H9 (cell line): ENCODE results near the gene CAMTA1. TPM values are rescaled to one million over a fixed set of nuclear protein-coding genes. Genes with fewer than 3 reads are reported as not detected.
A peak's percentile ranks its signal among the peaks of the same experiment; 100 is the strongest.

Experiments used
- DNase-seq: peaks from one replicate; pipeline ENCODE4 v3.0.0-alpha.2; 2017
- H2AFZ ChIP-seq: one replicate; pipeline ENCODE4 v1.6.1; 2013; ENCODE audit warnings: mild to moderate bottlenecking, low read length, control low read depth, moderate library complexity
- H2AK5ac ChIP-seq: 2 replicates; pipeline ENCODE4 v1.6.1; 2013; ENCODE audit warnings: low read length, control low read depth, mixed read lengths; ENCODE audit not compliant: insufficient read length
- H2BK120ac ChIP-seq: one replicate; pipeline ENCODE4 v1.6.1; 2013; ENCODE audit warnings: low read depth, mild to moderate bottlenecking, low read length, control low read depth, inconsistent platforms; ENCODE audit not compliant: poor library complexity, severe bottlenecking
- H2BK12ac ChIP-seq: 2 replicates; pipeline ENCODE4 v1.6.1; 2013; ENCODE audit warnings: low read length, control low read depth, mixed read lengths, low read depth; ENCODE audit not compliant: insufficient read length
- H2BK15ac ChIP-seq: 2 replicates; pipeline ENCODE4 v1.6.1; 2013; ENCODE audit warnings: low read depth, low read length, control low read depth
- H2BK20ac ChIP-seq: one replicate; pipeline ENCODE4 v1.6.1; 2013; ENCODE audit warnings: low read depth, mild to moderate bottlenecking, low read length, control low read depth, inconsistent platforms; ENCODE audit not compliant: poor library complexity, severe bottlenecking
- H2BK5ac ChIP-seq: 2 replicates; pipeline ENCODE4 v1.6.1; 2013; ENCODE audit warnings: low read length, control low read depth, mixed read lengths; ENCODE audit not compliant: insufficient read length
- H3K14ac ChIP-seq: 2 replicates; pipeline ENCODE4 v1.6.1; 2013; ENCODE audit warnings: low read length, control low read depth; ENCODE audit not compliant: insufficient read depth
- H3K18ac ChIP-seq: 2 replicates; pipeline ENCODE4 v1.6.1; 2013; ENCODE audit warnings: low read depth, mild to moderate bottlenecking, mixed read lengths, low read length, control low read depth; ENCODE audit not compliant: insufficient read length
- H3K23ac ChIP-seq: 2 replicates; pipeline ENCODE4 v1.6.1; 2013; ENCODE audit warnings: low read length, control low read depth, mixed read lengths, low read depth; ENCODE audit not compliant: insufficient read length
- H3K23me2 ChIP-seq: 2 replicates; pipeline ENCODE4 v1.6.1; 2013; ENCODE audit warnings: low read depth, mild to moderate bottlenecking, mixed read lengths, low read length, control low read depth; ENCODE audit not compliant: insufficient read length, poor library complexity, severe bottlenecking
- H3K27ac ChIP-seq: 2 replicates; pipeline ENCODE4 v1.5.1; 2013; ENCODE audit warnings: low read length, control low read depth, mixed read lengths, low read depth; ENCODE audit not compliant: insufficient read length
- H3K27me3 ChIP-seq: 2 replicates; pipeline ENCODE4 v1.6.1; 2013; ENCODE audit warnings: low read length, control low read depth, inconsistent platforms; ENCODE audit not compliant: insufficient read depth
- H3K4ac ChIP-seq: 2 replicates; pipeline ENCODE4 v1.6.1; 2013; ENCODE audit warnings: low read depth, mild to moderate bottlenecking, control low read depth, inconsistent platforms, low read length, moderate library complexity
- H3K4me1 ChIP-seq: 2 replicates; pipeline ENCODE4 v1.6.1; 2013; ENCODE audit warnings: low read length, control low read depth, inconsistent platforms; ENCODE audit not compliant: insufficient read depth
- H3K4me2 ChIP-seq: 2 replicates; pipeline ENCODE4 v1.6.1; 2013; ENCODE audit warnings: low read length, control low read depth, mixed read lengths; ENCODE audit not compliant: insufficient read length, insufficient read depth
- H3K56ac ChIP-seq: 2 replicates; pipeline ENCODE4 v1.6.1; 2013; ENCODE audit warnings: low read depth, mild to moderate bottlenecking, mixed read lengths, low read length, control low read depth; ENCODE audit not compliant: insufficient read length
- H3K79me1 ChIP-seq: 2 replicates; pipeline ENCODE4 v1.6.1; 2013; ENCODE audit warnings: low read depth, mild to moderate bottlenecking, moderate library complexity, low read length, control low read depth, inconsistent platforms; ENCODE audit not compliant: insufficient read depth, poor library complexity, severe bottlenecking
- H3K79me2 ChIP-seq: 2 replicates; pipeline ENCODE4 v1.6.1; 2013; ENCODE audit warnings: low read length, control low read depth, inconsistent platforms; ENCODE audit not compliant: insufficient read depth
- H3K9ac ChIP-seq: 2 replicates; pipeline ENCODE4 v1.6.1; 2013; ENCODE audit warnings: low read length, control low read depth, mixed read lengths; ENCODE audit not compliant: insufficient read length; ENCODE audit errors: extremely low read depth
- H3K9me3 ChIP-seq: one replicate; pipeline ENCODE4 v1.6.1; 2013; ENCODE audit warnings: low read depth, low read length, inconsistent platforms; ENCODE audit not compliant: control insufficient read depth
- H3T11ph ChIP-seq: one replicate; pipeline ENCODE4 v1.6.1; 2013; ENCODE audit warnings: mild to moderate bottlenecking, low read length, control low read depth, inconsistent platforms
- H4K20me1 ChIP-seq: one replicate; pipeline ENCODE4 v1.6.1; 2013; ENCODE audit not compliant: control insufficient read depth, insufficient read length, insufficient read depth
- H4K5ac ChIP-seq: 2 replicates; pipeline ENCODE4 v1.6.1; 2013; ENCODE audit warnings: low read depth, mild to moderate bottlenecking, mixed read lengths, low read length, control low read depth; ENCODE audit not compliant: insufficient read length
- H4K8ac ChIP-seq: replicated peaks from 2 replicates; pipeline ENCODE4 v1.6.1; 2013; ENCODE audit warnings: low read length, control low read depth, mixed read lengths, low read depth; ENCODE audit not compliant: insufficient read length
- H4K91ac ChIP-seq: 2 replicates; pipeline ENCODE4 v1.6.1; 2013; ENCODE audit warnings: low read depth, mild to moderate bottlenecking, moderate library complexity, mixed read lengths, low read length, control low read depth; ENCODE audit not compliant: insufficient read length
- H3K27ac Mint-ChIP-seq, 3 experiments: 2 replicates in 2 of 3; 3 replicates in 1 of 3; pipeline ENCODE4 v1.8.0; 2020 to 2021; ENCODE audit warnings: mixed read lengths in 3 of 3, mild to moderate bottlenecking in 1 of 3, moderate library complexity in 1 of 3
- H3K27me3 Mint-ChIP-seq: 2 replicates; pipeline ENCODE4 v1.8.0; 2021; ENCODE audit warnings: low read depth, mild to moderate bottlenecking, moderate library complexity, mixed read lengths
- H3K36me3 Mint-ChIP-seq, 3 experiments: 2 replicates in 2 of 3; 3 replicates in 1 of 3; pipeline ENCODE4 v1.8.0; 2020 to 2021; ENCODE audit warnings: low read depth in 3 of 3, mixed read lengths in 3 of 3; ENCODE audit not compliant: insufficient read depth in 1 of 3
- H3K4me1 Mint-ChIP-seq, 2 experiments: 2 replicates each; pipeline ENCODE4 v1.8.0; 2020; ENCODE audit warnings: mixed read lengths in 2 of 2
- H3K4me3 Mint-ChIP-seq, 2 experiments: 2 replicates in 1 of 2; 3 replicates in 1 of 2; pipeline ENCODE4 v1.8.0; 2020 to 2021; ENCODE audit warnings: mild to moderate bottlenecking in 2 of 2, mixed read lengths in 2 of 2, moderate library complexity in 1 of 2
- H3K9me3 Mint-ChIP-seq, 2 experiments: 2 replicates in 1 of 2; 3 replicates in 1 of 2; pipeline ENCODE4 v1.8.0; 2020; ENCODE audit warnings: mild to moderate bottlenecking in 2 of 2, mixed read lengths in 2 of 2, moderate library complexity in 1 of 2
- WGBS: extraction: QIAGEN DNeasy Blood & Tissue Kit; methylation state at CpG from one replicate; pipeline ENCODE4 v1.1.7; 2013; ENCODE audit warnings: missing lambda C conversion rate, low lambda C conversion rate, mixed read lengths; ENCODE audit not compliant: insufficient read length; ENCODE audit errors: extremely low coverage; 5-methylcytosine and 5-hydroxymethylcytosine counted together
- total RNA-seq: library from RNA; stranded (reverse); gene quantifications from 2 replicates; pipeline ENCODE4 v1.2.1, GENCODE V29; 2021
- TF ChIP-seq, protein P1 (sequence below): fragments of 200-600 bp; sonication (generic); conservative IDR thresholded peaks from 3 replicates; pipeline ENCODE4 v1.8.0; 2021; ENCODE audit warnings: antibody characterized with exemption, mild to moderate bottlenecking

Gene CAMTA1
- total RNA-seq, 1 experiment from 2014 or later, result 115 TPM

DNA sequence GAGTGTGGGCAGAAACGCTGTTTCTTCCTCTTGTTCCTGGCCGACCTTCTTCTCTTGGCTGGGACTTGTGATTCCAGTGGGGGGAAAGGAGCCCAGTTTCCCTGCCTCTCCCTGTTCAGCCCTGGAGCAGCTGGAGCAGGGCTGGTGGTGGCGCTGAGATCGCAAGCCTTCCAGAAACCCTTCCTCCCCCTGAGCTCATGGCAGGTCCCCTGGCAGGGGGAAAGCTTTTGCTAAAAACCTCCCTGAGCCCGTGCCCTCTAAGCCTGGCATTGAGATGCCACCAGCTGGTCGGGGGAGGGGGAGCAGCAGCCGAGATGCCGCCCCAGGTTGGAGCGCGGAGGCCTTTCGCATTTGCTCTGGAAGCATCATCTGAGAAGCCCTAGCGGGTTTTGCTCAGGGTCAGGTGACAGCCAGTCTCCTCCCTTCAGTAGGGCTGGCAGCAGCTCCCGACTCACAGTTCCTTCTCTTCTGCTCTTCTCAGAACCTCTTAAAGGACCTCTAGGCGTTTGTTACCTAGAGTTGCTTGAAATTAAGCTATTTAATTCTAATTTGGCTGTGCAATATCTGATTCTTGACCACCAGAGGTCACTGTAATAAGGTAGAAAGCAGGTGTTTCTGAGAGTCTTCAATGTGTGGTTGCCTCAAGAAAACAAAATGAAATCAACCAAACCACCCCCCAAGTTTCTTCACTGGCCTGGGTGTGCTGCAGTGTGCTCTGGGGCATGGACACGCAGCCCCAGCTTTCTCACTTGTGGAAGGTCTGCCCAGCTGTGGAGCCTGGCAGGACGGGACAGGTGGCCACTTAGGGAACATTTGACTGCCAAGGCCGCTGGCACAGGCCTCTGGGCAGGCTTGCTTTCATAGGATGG is 257.3 kb downstream of the CAMTA1 start:
- Histone ChIP-seq H3K4me1 (no peaks in the 10 kb centered on the region), H2BK120ac (no peak overlapping the region), H3K14ac (0 out of 2 replicates have a peak overlapping the region, but pooled peaks have one; percentile 56), H3K27ac (no peak overlapping the region), H3K9me3 (no peaks in the 10 kb centered on the region), H3K23ac (no peak overlapping the region), H2BK20ac (no peak overlapping the region), H3K4ac (no peak overlapping the region), H3K18ac (no peak overlapping the region), H3K27me3 (no peaks in the 10 kb centered on the region), H2AK5ac (no peak overlapping the region), H2BK15ac (no peak overlapping the region), H3K9ac (no peak overlapping the region), H3K23me2 (no peaks in the 10 kb centered on the region), H3K4me2 (no peak overlapping the region), H3T11ph (no peak overlapping the region), H3K79me2 (no peaks in the 10 kb centered on the region), H4K8ac (no peak overlapping the region), H4K5ac (no peak overlapping the region), H2BK12ac (no peak overlapping the region), H2AFZ (no peak overlapping the region), H4K20me1 (no peaks in the 10 kb centered on the region), H2BK5ac (no peak overlapping the region), H3K79me1 (no peaks in the 10 kb centered on the region), H4K91ac (no peak overlapping the region), H3K56ac (no peak overlapping the region)
- Mint-ChIP-seq H3K4me3 (no peak overlapping the region), H3K9me3 (peaks cover 0 to 3% of the 10 kb centered on the region in 2 experiments; a peak in 2 of 5 replicates), H3K27ac (no peak overlapping the region; a peak in 1 of 7 replicates), H3K27me3 (peaks cover 2% of the 10 kb centered on the region; the same call in 1 of the 2 replicates), H3K36me3 (no peaks in the 10 kb centered on the region), H3K4me1 (peaks cover 14 to 28% of the 10 kb centered on the region in 2 experiments)
- WGBS, result no CpG with 5 or more reads among the region's 17 CpGs
- TF ChIP-seq, protein P1, sequence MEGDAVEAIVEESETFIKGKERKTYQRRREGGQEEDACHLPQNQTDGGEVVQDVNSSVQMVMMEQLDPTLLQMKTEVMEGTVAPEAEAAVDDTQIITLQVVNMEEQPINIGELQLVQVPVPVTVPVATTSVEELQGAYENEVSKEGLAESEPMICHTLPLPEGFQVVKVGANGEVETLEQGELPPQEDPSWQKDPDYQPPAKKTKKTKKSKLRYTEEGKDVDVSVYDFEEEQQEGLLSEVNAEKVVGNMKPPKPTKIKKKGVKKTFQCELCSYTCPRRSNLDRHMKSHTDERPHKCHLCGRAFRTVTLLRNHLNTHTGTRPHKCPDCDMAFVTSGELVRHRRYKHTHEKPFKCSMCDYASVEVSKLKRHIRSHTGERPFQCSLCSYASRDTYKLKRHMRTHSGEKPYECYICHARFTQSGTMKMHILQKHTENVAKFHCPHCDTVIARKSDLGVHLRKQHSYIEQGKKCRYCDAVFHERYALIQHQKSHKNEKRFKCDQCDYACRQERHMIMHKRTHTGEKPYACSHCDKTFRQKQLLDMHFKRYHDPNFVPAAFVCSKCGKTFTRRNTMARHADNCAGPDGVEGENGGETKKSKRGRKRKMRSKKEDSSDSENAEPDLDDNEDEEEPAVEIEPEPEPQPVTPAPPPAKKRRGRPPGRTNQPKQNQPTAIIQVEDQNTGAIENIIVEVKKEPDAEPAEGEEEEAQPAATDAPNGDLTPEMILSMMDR, result peak; percentile 81
- peak; percentile 43 for DNase-seq
